MM.1S (cell line): ENCODE results near the gene ABCC9.

Experiments
- EZH2 ChIP-seq: fragments of 300-600 bp; sonication (generic); optimal IDR thresholded peaks from 2 replicates; pipeline ENCODE3; 2017; ENCODE audit warnings: low read depth, mild to moderate bottlenecking, antibody characterized with exemption, low read length, mixed read lengths
- TF ChIP-seq, protein P1 (sequence below): fragments of 300-600 bp; sonication (generic); IDR thresholded peaks from 2 replicates; pipeline ENCODE4 v1.5.1; 2016; ENCODE audit warnings: antibody characterized with exemption, low read length, mixed read lengths

DNA sequence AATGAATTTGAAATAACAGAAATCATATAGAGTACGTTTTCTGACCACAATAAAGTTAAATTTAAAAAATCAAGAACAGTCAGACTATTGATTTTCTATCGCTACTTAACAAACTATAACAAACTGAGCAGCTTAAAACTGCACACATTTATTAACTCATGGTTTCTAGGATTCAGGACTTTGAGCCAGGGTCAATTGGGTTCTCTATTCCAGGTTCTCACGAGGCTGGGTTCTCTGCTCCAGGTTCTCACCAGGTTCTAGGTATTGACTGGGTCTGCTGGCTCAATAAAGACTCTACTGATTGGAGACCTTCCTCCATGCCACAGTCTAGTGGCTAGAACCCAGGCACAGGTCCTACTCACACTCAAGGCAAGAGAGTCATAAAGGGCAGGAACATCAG lies 22.8 kb downstream of the ABCC9 start:
- TF ChIP-seq, protein P1, sequence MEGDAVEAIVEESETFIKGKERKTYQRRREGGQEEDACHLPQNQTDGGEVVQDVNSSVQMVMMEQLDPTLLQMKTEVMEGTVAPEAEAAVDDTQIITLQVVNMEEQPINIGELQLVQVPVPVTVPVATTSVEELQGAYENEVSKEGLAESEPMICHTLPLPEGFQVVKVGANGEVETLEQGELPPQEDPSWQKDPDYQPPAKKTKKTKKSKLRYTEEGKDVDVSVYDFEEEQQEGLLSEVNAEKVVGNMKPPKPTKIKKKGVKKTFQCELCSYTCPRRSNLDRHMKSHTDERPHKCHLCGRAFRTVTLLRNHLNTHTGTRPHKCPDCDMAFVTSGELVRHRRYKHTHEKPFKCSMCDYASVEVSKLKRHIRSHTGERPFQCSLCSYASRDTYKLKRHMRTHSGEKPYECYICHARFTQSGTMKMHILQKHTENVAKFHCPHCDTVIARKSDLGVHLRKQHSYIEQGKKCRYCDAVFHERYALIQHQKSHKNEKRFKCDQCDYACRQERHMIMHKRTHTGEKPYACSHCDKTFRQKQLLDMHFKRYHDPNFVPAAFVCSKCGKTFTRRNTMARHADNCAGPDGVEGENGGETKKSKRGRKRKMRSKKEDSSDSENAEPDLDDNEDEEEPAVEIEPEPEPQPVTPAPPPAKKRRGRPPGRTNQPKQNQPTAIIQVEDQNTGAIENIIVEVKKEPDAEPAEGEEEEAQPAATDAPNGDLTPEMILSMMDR, result no peak
- no peak for TF ChIP-seq EZH2
